Right lobe of liver (tissue), 6 donors: Measurements from ENCODE around the gene CRIP1. TPM values are rescaled to one million over a fixed set of nuclear protein-coding genes. Genes with fewer than 3 reads are reported as not detected.

ENCODE experiments used
- ATAC-seq, 4 donors: fragments of 200-7000 bp; cut with Tn5 transposase; one replicate each; pipeline ENCODE4 v1.9.1; 2020; ENCODE audit warnings: mild to moderate bottlenecking in 4 of 4, moderate library complexity in 4 of 4
- DNase-seq, 3 donors: peaks; one replicate each; pipeline ENCODE4 v3.0.0-alpha.2; 2020
- H3K27ac ChIP-seq, 3 donors: fragments of 200-600 bp; one replicate each; pipeline ENCODE4 v1.8.0; 2022
- H3K27me3 ChIP-seq, 2 donors: fragments of 200-600 bp; one replicate each; pipeline ENCODE4 v1.8.0; 2022
- H3K36me3 ChIP-seq, 4 donors: fragments of 200-600 bp; sonication (generic) in 1 of 4; one replicate each; pipeline versions ENCODE4 v1.5.1 to v1.8.0; 2017 to 2022; ENCODE audit warnings: control low read depth in 1 of 4
- H3K4me1 ChIP-seq, 4 donors: fragments of 200-600 bp; sonication (generic) in 1 of 4; one replicate each; pipeline versions ENCODE4 v1.5.1 to v1.8.0; 2017 to 2022; ENCODE audit warnings: control low read depth in 1 of 4
- H3K4me3 ChIP-seq, 3 donors: fragments of 200-600 bp; one replicate each; pipeline ENCODE4 v1.8.0; 2022
- H3K9me3 ChIP-seq, 4 donors: fragments of 200-600 bp; sonication (generic) in 1 of 4; one replicate each; pipeline versions ENCODE4 v1.5.1 to v1.8.0; 2017 to 2022; ENCODE audit warnings: control low read depth in 1 of 4
- CTCF ChIP-seq, 4 donors: fragments of 200-600 bp in 3 of 4; fragments of 450-650 bp in 1 of 4; IDR thresholded peaks; one replicate each; pipeline versions ENCODE4 v1.5.1 to v1.8.0; 2016 to 2022; ENCODE audit warnings: antibody characterized with exemption in 4 of 4, mild to moderate bottlenecking in 2 of 4
- POLR2A ChIP-seq: fragments of 450-650 bp; IDR thresholded peaks from one replicate; pipeline ENCODE4 v1.6.1; 2017; ENCODE audit warnings: antibody characterized with exemption, mild to moderate bottlenecking
- WGBS: methylation state at CpG from one replicate; pipeline ENCODE4 v1.1.6; 2018; ENCODE audit warnings: low coverage, low lambda C conversion rate; ENCODE audit not compliant: insufficient coverage; ENCODE audit errors: missing lambda C conversion rate; 5-methylcytosine and 5-hydroxymethylcytosine counted together
- intact Hi-C, 2 donors: fragments of 100-400 bp; cut with DNase I; formaldehyde crosslinking; loops; one replicate each; pipeline versions ENCODE4 v1.11.2 to v1.14.1; 2022
- total RNA-seq, 6 experiments: library from RNA; depleted of rRNA in 2 of 6; stranded (reverse); fragments of >200 nt in 2 of 6; fragmentation: NEBNext Ultra II Directional in 3 of 6; extraction: Animal tissue kit (Norgen Biotek cat#: 25700) in 3 of 6; gene quantifications; one replicate each; pipeline versions ENCODE4 v1.1.0 to v1.2.4, GENCODE V29; 2016 to 2023
- donor health status: DM: no; HTN: yes; CAD: no.
- donor health status: DM: no; HTN: no; CAD: no.
- donor health status: DM: no; HTN: no; CAD: no.
- donor health status: DM: no; HTN: yes; CAD: no.
- donor health status: DM: no; HTN: yes; CAD: no.

CRIP1 gene
- total RNA-seq, 6 experiments from 2014 or later: 0.79 to 5.4 (median 2.7) TPM

DNA sequence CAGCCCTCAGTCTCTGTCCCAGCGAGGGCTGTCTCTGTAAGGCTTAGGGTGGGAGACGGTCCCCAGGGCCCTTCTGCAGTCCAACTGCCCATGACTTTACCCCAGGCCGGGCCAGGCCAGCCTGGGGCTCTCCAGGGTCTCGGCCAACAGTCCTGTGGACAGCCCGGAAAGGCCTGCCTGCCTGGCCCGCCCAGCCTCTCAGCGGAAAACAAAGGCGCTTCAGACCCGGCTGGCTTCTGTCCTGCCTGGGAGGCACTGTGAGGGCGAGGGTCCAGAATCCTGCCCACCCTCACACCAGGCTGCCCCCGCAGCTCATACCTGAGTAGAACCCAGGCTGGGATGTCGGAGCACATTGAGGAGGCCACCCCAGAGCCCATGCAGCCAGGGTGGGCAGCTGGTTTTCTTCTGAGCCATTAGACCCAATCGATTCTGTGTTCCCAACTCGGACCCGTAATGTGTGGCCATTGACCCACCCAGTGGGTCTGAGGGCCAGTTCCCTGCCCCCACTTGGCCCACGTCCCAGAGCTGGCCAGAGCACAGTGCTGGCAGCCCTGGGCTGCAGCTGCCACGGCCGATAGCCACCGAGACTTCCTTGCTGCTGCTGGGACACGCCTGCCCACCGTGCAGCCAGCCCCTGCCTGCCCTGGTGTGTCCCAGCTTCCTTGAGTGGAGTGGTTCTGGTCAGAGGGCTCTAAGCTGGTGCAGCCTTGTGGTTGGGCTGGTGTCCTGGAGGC is 10.4 kb upstream of the CRIP1 start:
- Histone ChIP-seq H3K9me3 (no peaks in the 10 kb centered on the region), H3K4me3 (peak overlapping the region; percentile 58 to 82 (median 63)), H3K27ac (peak overlapping the region; percentile 68 to 86 (median 85)), H3K36me3 (no peaks in the 10 kb centered on the region), H3K27me3 (no peaks in the 10 kb centered on the region), H3K4me1 (peaks cover 0 to 47% (median 19%) of the 10 kb centered on the region in 4 donors)
- no CpG with 5 or more reads among the region's 21 CpGs for WGBS
- DNase-seq (peak; percentile 88 to 95 (median 93)), ATAC-seq (peak; percentile 57 to 71 (median 70))
- peak; percentile 43 for TF ChIP-seq POLR2A
- no peak for TF ChIP-seq CTCF (IDR thresholded peaks at IDR 0.05)
- intact Hi-C loops: no loop called here

GRCh38 chr14:105476831-105477659 is 9.6 kb upstream of the CRIP1 start:
- Histone ChIP-seq H3K36me3 (no peaks in the 10 kb centered on the region), H3K4me3 (peak overlapping the region in 2 of 3 donors; percentile 63 to 82), H3K27ac (peak overlapping the region; percentile 68 to 86 (median 85)), H3K4me1 (peaks cover 0 to 53% (median 24%) of the 10 kb centered on the region in 4 donors), H3K27me3 (no peaks in the 10 kb centered on the region), H3K9me3 (no peaks in the 10 kb centered on the region)
- 63% methylated on average over 8 of the region's 16 CpGs for whole genome bisulfite sequencing
- intact Hi-C loops: no loop called here
- TF ChIP-seq CTCF (IDR thresholded peaks at IDR 0.05): no peak
- TF ChIP-seq POLR2A: no peak
- peak in 1 of 3 donors; percentile 44 for DNase-seq
- ATAC-seq: no peak

- ATAC-seq (no peak), DNase-seq (no peak)
- H3K27ac ChIP-seq: no peak overlapping the region
- no peak overlapping the region for H3K4me3 ChIP-seq
- peaks cover 0 to 55% (median 25%) of the 10 kb centered on the region in 4 donors for H3K4me1 ChIP-seq
- TF ChIP-seq POLR2A: no peak
- no peak for TF ChIP-seq CTCF (IDR thresholded peaks at IDR 0.05)
- H3K27me3 ChIP-seq: no peaks in the 10 kb centered on the region
- no peaks in the 10 kb centered on the region for H3K9me3 ChIP-seq
- no peaks in the 10 kb centered on the region for H3K36me3 ChIP-seq
- intact Hi-C loops: no loop called here
- 74% methylated on average over 6 of the region's 56 CpGs for WGBS
These were observed 8.9 kb upstream of the CRIP1 start for GRCh38 chr14:105477660-105478397.

DNA sequence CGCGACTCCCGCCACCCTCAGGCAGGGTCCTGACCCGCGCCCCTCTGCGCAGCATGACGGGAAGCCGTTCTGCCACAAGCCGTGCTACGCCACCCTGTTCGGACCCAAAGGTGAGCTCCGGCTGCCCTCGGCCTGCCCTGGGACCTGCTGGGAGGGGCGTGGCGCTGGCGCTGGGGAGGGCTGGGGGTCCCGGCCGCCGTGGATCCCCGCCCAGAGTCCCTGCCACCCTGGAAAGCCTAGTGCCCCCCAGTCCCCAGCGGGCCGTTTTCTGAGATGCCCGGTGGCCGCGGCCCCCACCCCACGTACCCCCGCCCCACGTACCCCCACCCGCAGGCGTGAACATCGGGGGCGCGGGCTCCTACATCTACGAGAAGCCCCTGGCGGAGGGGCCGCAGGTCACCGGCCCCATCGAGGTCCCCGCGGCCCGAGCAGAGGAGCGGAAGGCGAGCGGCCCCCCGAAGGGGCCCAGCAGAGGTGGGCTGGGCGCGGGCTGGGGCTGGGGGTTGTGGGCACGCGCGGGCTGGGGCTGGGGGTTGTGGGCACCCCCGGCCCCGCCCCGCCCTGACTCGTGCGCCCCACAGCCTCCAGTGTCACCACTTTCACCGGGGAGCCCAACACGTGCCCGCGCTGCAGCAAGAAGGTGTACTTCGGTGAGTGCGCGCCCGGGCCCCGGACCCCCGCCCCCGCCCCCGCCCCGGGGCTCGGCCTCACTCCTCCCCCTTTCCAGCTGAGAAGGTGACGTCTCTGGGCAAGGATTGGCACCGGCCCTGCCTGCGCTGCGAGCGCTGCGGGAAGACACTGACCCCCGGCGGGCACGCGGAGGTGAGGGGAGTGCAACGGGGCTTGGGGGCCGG is 8.1 kb upstream of the CRIP1 start:
- Histone ChIP-seq H3K4me3 (no peak overlapping the region), H3K36me3 (no peaks in the 10 kb centered on the region), H3K27ac (no peak overlapping the region), H3K27me3 (no peaks in the 10 kb centered on the region), H3K9me3 (no peaks in the 10 kb centered on the region), H3K4me1 (peaks cover 0 to 53% (median 24%) of the 10 kb centered on the region in 4 donors)
- no peak for ATAC-seq
- TF ChIP-seq CTCF (IDR thresholded peaks at IDR 0.05): no peak
- TF ChIP-seq POLR2A: no peak
- intact Hi-C loops: no loop called here
- DNase-seq: no peak
- 85% methylated on average over 7 of the region's 81 CpGs for WGBS
